ENCODE data around the gene DCK. TPM values are rescaled to one million over a fixed set of nuclear protein-coding genes. Genes with fewer than 3 reads are reported as not detected.
"Not testable (repeated sequence)": the region's sequence is repeated elsewhere in the genome, so short reads cannot be mapped to it uniquely, and the experiment has no call there.

DCK gene
- total RNA-seq, 4 donors from 2014 or later = 16.3 to 19.0 (median 18.3) TPM

- Histone ChIP-seq H3K4me1 (no peaks in the 10 kb centered on the region), H3K9me3 (peaks cover 0 to 5% (median 0%) of the 10 kb centered on the region in 4 donors), H3K27ac (no peak overlapping the region), H3K36me3 (peaks cover 0 to 6% (median 0%) of the 10 kb centered on the region in 3 donors), H3K4me3 (no peak overlapping the region), H3K27me3 (no peaks in the 10 kb centered on the region)
- no peak for TF ChIP-seq EP300 (IDR thresholded peaks at IDR 0.05)
- TF ChIP-seq, protein P1, sequence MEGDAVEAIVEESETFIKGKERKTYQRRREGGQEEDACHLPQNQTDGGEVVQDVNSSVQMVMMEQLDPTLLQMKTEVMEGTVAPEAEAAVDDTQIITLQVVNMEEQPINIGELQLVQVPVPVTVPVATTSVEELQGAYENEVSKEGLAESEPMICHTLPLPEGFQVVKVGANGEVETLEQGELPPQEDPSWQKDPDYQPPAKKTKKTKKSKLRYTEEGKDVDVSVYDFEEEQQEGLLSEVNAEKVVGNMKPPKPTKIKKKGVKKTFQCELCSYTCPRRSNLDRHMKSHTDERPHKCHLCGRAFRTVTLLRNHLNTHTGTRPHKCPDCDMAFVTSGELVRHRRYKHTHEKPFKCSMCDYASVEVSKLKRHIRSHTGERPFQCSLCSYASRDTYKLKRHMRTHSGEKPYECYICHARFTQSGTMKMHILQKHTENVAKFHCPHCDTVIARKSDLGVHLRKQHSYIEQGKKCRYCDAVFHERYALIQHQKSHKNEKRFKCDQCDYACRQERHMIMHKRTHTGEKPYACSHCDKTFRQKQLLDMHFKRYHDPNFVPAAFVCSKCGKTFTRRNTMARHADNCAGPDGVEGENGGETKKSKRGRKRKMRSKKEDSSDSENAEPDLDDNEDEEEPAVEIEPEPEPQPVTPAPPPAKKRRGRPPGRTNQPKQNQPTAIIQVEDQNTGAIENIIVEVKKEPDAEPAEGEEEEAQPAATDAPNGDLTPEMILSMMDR (IDR thresholded peaks at IDR 0.05) = no peak
- WGBS, 2 donors = 78 to 94% methylated on average over 2 to 4 of the region's 4 CpGs
- no peak for DNase-seq (ENCODE audit: low spot score in 2 of 2)
Measured at GRCh38 chr4:71045256-71045655, 51.8 kb downstream of the DCK start.

DNA sequence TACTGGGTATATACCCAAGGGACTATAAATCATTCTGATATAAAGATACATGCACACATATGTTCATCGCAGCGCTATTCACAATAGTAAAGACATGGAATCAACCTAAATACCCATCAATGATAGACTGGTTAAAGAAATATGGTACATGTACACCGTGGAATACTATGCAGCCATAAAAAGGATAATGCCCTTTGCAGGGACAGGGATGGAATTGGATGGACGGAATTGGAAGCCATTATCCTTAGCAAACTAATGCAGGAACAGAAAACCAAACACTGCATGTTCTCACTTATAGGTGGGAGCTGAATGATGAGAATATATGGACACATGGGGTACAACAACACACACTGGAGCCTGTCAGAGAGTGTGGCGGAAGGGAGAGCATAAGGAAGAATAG, 55.9 kb downstream of the DCK start:
- TF ChIP-seq, protein P1 (IDR thresholded peaks at IDR 0.05) = no peak
- TF ChIP-seq POLR2A (IDR thresholded peaks at IDR 0.05) = no peak
- TF ChIP-seq EP300 (IDR thresholded peaks at IDR 0.05) = no peak
- Histone ChIP-seq H3K36me3 (no peaks in the 10 kb centered on the region), H3K27me3 (no peaks in the 10 kb centered on the region), H3K4me3 (no peak overlapping the region), H3K4me1 (no peaks in the 10 kb centered on the region), H3K27ac (no peak overlapping the region), H3K9me3 (peaks cover 0 to 5% (median 0%) of the 10 kb centered on the region in 4 donors)
- DNase-seq (ENCODE audit: low spot score in 2 of 2) = no peak
- WGBS, 2 donors = 85 to 88% methylated on average over 5 of the region's 5 CpGs

GRCh38 chr4:71050809-71051208, 57.4 kb downstream of the DCK start:
- DNase-seq (ENCODE audit: low spot score in 2 of 2) = no peak
- Histone ChIP-seq H3K9me3 (peaks cover 0 to 5% (median 0%) of the 10 kb centered on the region in 4 donors), H3K27me3 (no peaks in the 10 kb centered on the region), H3K36me3 (no peaks in the 10 kb centered on the region), H3K27ac (no peak overlapping the region), H3K4me3 (no peak overlapping the region), H3K4me1 (no peaks in the 10 kb centered on the region)
- WGBS, 2 donors = 90 to 100% methylated on average over 1 of the region's 1 CpG
- TF ChIP-seq EP300 (IDR thresholded peaks at IDR 0.05) (no peak), POLR2A (IDR thresholded peaks at IDR 0.05) (no peak)
- TF ChIP-seq, protein P1 (IDR thresholded peaks at IDR 0.05) = no peak

GRCh38 chr4:71052034-71052433, 58.6 kb downstream of the DCK start:
- H3K9me3 ChIP-seq = peaks cover 0 to 2% (median 0%) of the 10 kb centered on the region in 4 donors
- no peaks in the 10 kb centered on the region for H3K36me3 ChIP-seq
- H3K4me3 ChIP-seq = no peak overlapping the region
- WGBS, 2 donors = 83 to 85% methylated on average over 7 of the region's 7 CpGs
- DNase-seq (ENCODE audit: low spot score in 2 of 2) = no peak
- H3K27ac ChIP-seq = no peak overlapping the region
- no peaks in the 10 kb centered on the region for H3K27me3 ChIP-seq
- no peaks in the 10 kb centered on the region for H3K4me1 ChIP-seq
- TF ChIP-seq, protein P1 (IDR thresholded peaks at IDR 0.05) = no peak
- TF ChIP-seq POLR2A (IDR thresholded peaks at IDR 0.05) (no peak), EP300 (IDR thresholded peaks at IDR 0.05) (no peak)

- no peak overlapping the region for H3K27ac ChIP-seq
- TF ChIP-seq EP300 (IDR thresholded peaks at IDR 0.05) (no peak), POLR2A (IDR thresholded peaks at IDR 0.05) (no peak)
- TF ChIP-seq, protein P1 (IDR thresholded peaks at IDR 0.05) = no peak
- H3K9me3 ChIP-seq = peaks cover 0 to 2% (median 0%) of the 10 kb centered on the region in 4 donors
- DNase-seq (ENCODE audit: low spot score in 2 of 2) = no peak
- H3K4me1 ChIP-seq = no peaks in the 10 kb centered on the region
- H3K4me3 ChIP-seq = no peak overlapping the region
- 71 to 78% methylated on average over 2 of the region's 2 CpGs for WGBS, 2 donors
- H3K36me3 ChIP-seq = no peaks in the 10 kb centered on the region
- no peaks in the 10 kb centered on the region for H3K27me3 ChIP-seq
Measured at GRCh38 chr4:71052716-71053115, 59.3 kb downstream of the DCK start.

DNA sequence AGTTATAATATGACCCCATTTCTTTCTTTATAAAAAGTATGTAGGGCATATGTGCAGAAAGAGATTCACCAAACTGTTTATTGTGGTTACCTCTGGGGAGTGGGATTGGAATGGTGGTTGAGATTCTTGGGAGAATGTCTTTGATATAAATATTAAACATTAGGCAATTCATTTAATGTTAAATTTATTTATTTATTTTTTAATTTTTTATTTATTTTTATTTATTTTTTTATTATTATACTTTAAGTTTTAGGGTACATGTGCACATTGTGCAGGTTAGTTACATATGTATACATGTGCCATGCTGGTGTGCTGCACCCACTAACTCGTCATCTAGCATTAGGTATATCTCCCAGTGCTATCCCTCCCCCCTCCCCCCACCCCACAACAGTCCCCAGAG, 60.2 kb downstream of the DCK start:
- H3K4me3 ChIP-seq; H3K27me3 ChIP-seq; H3K9me3 ChIP-seq; H3K4me1 ChIP-seq; H3K27ac ChIP-seq; H3K36me3 ChIP-seq; DNase-seq (ENCODE audit: low spot score in 2 of 2): not testable (repeated sequence)
- 78 to 88% methylated on average over 1 of the region's 1 CpG for WGBS, 2 donors

DNA sequence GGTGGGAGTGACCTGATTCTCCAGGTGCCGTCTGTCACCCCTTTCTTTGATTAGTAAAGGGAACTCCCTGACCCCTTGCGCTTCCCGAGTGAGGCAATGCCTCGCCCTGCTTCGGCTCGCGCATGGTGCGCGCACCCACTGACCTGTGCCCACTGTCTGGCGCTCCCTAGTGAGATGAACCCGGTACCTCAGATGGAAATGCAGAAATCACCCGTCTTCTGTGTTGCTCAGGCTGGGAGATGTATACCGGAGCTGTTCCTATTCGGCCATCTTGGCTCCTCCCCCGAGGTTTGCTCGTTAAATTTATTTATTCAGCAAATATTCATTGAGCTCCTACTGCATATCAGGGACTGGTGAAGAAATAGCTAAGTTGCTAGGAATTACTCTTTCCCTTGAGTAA, 66.1 kb downstream of the DCK start:
- not testable (repeated sequence) for H3K4me3 ChIP-seq; H3K36me3 ChIP-seq; H3K27ac ChIP-seq; H3K9me3 ChIP-seq; H3K4me1 ChIP-seq; H3K27me3 ChIP-seq; DNase-seq (ENCODE audit: low spot score in 2 of 2)
- 92 to 96% methylated on average over 16 of the region's 16 CpGs for WGBS, 2 donors
